Fibroblast of peridontal ligament (primary cell): ENCODE measurements around the gene SLC6A1.
"Not testable (repeated sequence)": the region's sequence is repeated elsewhere in the genome, so short reads cannot be mapped to it uniquely, and the experiment has no call there.

ENCODE experiments used
- DNase-seq: peaks from one replicate; pipeline ENCODE4 v3.0.0-alpha.2; 2010; ENCODE audit errors: extremely low read depth

SLC6A1 gene

DNA sequence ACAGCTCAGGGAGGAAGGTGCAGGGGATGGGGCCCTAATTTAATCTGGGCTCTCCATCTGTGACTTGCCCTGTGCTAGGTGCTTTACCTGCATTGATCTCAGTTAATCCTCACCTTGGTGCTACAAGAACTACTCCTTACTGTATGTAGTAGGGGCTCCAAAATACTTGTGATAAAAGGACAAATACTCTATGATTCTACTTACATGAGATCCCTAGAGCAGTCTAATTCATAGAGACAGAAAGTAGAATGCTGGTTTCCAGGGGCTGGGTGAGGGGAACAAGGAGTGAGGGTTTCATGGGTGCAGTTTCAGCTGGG lies 67.2 kb downstream of the SLC6A1 start:
- DNase-seq: no peak

GRCh38 chr3:11060500-11061251 lies 68.1 kb downstream of the SLC6A1 start:
- DNase-seq: peak; percentile 49

DNA sequence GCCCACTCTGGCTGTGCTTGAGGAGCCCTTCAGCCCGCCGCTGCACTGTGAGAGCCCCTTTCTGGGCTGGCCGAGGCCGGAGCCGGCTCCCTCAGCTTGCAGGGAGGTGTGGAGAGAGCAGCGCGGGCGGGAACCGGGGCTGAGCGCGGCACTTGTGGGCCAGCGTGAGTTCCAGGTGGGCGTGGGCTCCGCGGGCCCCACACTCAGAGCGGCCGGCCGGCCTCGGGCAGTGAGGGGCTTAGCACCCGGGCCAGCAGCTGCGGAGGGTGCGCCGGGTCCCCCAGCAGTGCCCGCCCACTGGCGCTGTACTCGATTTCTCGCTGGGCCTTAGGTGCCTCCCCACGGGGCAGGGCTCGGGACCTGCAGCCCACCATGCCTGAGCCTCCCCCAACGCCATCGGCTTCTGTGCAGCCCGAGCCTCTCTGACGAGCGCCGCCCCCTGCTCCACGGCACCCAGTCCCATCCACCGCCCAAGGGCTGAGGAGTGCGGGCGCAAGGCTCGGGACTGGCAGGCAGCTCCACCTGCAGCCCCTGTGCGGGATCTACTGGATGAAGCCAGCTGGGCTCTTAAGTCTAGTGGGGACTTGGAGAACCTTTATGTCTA lies 68.8 kb downstream of the SLC6A1 start:
- not testable (repeated sequence) for DNase-seq

- DNase-seq: no peak
These were observed 70.2 kb downstream of the SLC6A1 start for GRCh38 chr3:11062704-11063103.

DNA sequence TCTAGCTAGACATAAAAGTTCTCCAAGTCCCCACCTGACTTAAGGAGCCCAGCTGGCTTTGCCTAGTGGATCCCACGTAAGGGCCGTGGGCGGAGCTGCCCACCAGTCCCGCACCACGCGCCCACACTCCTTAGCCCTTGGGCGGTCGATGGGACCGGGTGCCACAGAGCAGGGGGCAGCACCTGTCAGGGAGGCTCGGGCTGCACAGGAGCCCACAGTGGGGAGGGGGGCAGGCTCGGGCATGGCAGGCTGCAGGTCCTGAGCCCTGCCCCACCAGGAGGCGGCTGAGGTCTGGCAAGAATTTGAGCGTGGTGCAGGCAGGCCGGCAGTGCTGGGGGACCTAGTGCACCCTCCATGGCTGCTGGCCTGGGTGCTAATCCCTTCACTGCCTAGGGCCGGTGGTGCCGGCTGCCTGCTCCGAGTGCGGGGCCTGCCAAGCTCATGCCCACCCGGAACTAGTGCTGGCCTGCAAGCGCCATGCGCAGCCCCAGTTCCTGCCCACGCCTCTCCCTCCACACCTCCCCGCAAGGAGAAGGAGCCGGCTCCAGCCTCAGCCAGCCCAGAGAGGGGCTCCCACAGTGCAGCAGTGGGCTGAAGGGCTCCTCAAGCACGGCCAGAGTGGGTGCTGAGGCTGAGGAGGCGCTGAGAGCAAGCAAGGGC lies 78.7 kb downstream of the SLC6A1 start:
- no peak for DNase-seq

DNA sequence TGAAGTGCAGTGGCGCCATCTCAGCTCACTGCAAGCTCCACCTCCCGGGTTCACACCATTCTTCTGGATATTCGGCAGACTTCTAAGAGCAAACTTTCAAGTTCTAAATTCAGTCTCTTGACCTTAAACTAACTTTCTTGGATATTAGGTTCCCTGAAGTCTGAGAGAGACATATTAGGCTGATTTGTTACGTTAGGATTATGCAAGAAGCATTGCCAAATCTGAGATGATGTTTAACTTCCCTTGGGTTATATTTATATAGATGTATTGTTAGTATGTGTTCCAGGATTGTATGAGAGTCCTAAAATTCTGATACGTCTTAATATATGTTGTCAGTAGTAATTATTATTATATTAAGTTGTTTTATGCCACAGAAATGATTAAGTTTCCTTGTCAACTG lies 80.1 kb downstream of the SLC6A1 start:
- no peak for DNase-seq

- DNase-seq: no peak
These were observed 81.5 kb downstream of the SLC6A1 start for GRCh38 chr3:11074011-11074410.

DNA sequence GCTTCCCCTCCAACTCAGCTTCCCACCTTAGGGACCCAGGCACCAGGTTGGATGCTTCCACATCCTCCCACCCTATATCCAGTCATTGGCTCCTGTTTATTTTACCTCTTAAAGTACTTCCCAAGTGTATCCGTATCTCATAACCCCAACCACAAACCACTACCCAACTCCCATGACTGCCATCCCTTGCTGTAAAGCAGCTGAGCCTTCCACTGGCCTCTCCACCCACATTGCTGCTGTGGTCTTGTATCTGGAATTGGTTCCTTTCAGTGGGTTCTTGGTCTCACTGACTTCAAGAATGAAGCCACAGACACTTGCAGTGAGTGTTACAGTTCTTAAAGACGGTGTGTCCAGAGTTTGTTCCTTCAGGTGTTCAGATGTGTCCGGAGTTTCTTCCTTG lies 81.9 kb downstream of the SLC6A1 start:
- DNase-seq: no peak

DNA sequence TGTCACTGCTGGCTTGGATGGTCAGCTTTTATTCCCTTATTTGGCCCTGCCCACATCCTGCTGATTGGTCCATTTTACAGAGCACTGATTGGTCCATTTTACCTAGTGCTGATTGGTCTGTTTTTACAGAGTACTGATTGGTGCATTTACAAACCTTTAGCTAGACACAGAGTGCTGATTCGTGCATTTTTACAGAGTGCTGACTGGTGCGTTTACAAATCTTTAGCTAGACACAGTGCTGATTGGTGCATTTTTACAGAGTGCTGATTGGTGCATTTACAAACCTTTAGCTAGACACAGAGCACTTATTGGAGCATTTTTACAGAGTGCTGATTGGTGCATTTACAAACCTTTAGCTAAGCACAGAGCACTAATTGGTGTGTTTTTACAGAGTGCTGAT lies 82.6 kb downstream of the SLC6A1 start:
- DNase-seq: not testable (repeated sequence)

GRCh38 chr3:11076711-11077110 lies 84.2 kb downstream of the SLC6A1 start:
- no peak for DNase-seq

GRCh38 chr3:11077466-11077865 lies 84.9 kb downstream of the SLC6A1 start:
- peak; percentile 79 for DNase-seq

GRCh38 chr3:11078826-11079515 lies 86.4 kb downstream of the SLC6A1 start:
- no peak for DNase-seq

- no peak for DNase-seq
These were observed 87.9 kb downstream of the SLC6A1 start for GRCh38 chr3:11080492-11080891.

- no peak for DNase-seq
These were observed 91.5 kb downstream of the SLC6A1 start for GRCh38 chr3:11084098-11084497.

DNA sequence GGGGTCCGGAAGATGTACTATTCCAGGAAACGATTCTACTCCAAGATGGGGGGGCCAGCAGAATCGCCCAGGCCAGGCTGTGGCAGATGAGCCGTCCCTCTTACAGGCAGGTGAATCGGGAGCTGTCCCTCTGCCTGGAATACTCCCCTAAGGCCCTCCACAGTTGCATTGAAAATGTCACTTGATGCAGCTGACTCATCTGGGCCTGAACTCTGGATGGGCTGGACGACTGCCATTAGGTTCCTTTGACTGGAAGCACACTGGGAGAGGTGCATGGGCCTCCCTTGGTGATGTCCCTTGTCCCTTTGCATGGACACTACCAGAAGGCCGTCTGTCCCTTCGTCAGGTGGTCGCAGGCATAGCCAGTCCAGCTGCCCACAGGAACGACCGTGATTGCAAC lies 92.1 kb downstream of the SLC6A1 start:
- DNase-seq: no peak

- DNase-seq: peak; percentile 53
These were observed 92.7 kb downstream of the SLC6A1 start for GRCh38 chr3:11085093-11085840.

- DNase-seq: no peak
These were observed 94.3 kb downstream of the SLC6A1 start for GRCh38 chr3:11086856-11087255.

GRCh38 chr3:11088066-11088465 lies 95.5 kb downstream of the SLC6A1 start:
- no peak for DNase-seq

DNA sequence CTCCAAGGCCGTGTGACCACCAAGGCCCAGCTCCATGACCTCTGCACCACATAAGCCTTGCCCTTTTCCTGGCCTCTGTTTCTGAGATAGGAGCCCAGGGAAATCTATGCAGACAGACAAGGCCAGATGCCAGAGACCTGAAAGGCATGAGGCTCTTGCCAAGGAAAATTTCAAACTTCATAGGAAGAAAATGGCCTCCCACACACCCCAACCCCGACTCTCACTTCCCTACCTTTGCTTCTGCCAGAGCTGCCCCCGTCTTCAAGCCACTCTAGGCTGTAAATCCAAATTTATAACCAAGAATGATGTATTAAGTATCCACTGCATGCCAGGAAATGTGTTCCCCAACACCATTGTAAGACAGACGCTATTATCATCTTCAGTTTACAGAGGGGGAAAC lies 96.3 kb downstream of the SLC6A1 start:
- no peak for DNase-seq
